Suppressor macrophage (primary cell): ENCODE measurements around the gene RCCD1.
"Not testable (repeated sequence)": the region's sequence is repeated elsewhere in the genome, so short reads cannot be mapped to it uniquely, and the experiment has no call there.

ENCODE experiments used
- DNase-seq, 4 experiments: peaks; one replicate each; pipeline ENCODE4 v3.0.0-alpha.2; 2020 to 2022
- total RNA-seq, 17 experiments: gene quantifications; one replicate each; lab custom pipeline; 2026; ENCODE audit warnings: mixed read lengths in 6 of 17, inconsistent platforms in 3 of 17; lab: John Stamatoyannopoulos, UW

Gene RCCD1, protein sequence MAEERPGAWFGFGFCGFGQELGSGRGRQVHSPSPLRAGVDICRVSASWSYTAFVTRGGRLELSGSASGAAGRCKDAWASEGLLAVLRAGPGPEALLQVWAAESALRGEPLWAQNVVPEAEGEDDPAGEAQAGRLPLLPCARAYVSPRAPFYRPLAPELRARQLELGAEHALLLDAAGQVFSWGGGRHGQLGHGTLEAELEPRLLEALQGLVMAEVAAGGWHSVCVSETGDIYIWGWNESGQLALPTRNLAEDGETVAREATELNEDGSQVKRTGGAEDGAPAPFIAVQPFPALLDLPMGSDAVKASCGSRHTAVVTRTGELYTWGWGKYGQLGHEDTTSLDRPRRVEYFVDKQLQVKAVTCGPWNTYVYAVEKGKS
- total RNA-seq, result 2.0 to 22.1 (median 7.9) reads per million in 17 experiments

DNA sequence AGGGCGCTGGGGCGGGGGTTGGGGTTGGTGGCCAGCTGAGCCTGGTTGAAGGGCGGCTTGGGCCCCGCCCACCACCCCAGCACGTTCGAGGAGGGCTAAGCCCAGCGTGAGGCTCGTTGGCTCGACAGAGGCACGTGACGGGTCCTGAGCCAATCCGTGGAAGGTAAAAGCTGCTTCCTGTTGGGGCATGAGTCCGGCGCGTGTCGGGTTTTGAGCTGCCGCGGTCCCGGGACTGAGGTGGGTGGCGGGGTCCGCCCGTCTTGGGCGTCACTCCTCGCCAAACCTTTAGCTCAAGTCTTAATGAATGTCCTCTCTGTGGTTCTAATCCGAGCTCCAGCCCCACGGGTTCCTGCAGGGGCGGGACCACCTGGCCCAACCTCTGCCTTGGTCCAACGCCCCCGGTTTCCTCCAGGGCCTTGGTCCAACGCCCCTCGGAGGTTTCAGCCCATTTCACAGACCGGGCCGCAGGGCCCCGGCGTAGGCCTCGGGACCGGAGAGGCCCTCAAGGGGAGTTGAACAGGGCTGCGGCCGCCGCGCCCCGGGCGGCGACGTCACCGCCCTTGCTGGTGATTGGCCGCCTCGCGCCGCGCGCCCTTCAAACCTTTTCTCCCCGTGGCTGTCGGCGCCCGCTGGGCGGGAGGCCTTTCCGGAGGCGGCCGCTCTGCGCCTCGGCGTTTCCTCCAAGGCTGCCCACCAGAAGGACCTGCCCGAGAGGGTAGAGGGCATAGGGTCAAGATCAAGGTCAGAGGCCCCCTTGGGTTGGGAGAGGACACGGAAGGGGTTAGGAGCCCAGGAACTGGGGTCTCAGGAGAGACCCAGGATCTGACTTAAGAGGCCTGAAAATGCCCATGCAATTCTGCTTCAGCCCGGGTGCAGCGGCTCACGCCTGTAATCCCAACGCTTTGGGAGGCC, at the start of gene RCCD1:
Gene RCCD1, plus strand, starts transcription at position 173 of the 912 bp plus-strand sequence. CDS start 1,851 bp downstream, outside the sequence.
- peak; percentile 96 to 99 (median 98) for DNase-seq

DNA sequence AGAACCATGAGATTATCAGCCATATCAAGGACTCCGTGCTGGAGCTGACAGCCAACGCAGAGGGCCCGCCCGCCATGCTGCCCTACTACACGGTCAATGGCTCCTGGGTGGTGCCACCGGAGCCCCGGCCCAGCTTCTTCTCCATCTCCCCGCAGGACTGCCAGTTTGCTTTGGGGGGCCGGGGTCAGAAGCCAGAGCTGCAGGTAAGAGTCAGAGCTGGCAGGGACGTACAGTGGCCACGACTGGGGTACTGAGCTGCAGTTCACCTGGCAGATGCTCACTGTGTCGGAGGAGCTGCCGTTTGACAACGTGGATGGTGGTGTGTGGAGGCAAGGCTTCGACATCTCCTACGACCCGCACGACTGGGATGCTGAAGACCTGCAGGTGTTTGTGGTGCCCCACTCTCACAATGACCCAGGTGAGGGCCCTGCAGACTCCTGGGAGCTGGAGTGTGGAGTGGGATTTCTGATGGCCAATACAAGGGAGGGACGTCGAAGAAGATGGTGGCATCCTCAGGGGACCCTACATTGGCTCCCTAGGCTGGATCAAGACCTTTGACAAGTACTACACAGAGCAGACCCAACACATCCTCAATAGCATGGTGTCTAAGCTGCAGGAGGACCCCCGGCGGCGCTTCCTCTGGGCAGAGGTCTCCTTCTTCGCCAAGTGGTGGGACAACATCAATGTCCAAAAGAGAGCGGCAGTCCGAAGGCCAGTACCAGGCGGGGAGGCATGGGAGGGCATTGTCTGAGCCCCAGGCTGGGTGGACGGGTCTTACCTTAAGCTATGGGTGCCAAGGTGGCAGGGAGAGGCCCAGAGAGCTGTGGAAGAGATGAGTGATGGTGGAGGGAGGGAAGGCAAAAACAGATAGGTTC, 49.1 kb upstream of the RCCD1 start:
- no peak for DNase-seq

DNA sequence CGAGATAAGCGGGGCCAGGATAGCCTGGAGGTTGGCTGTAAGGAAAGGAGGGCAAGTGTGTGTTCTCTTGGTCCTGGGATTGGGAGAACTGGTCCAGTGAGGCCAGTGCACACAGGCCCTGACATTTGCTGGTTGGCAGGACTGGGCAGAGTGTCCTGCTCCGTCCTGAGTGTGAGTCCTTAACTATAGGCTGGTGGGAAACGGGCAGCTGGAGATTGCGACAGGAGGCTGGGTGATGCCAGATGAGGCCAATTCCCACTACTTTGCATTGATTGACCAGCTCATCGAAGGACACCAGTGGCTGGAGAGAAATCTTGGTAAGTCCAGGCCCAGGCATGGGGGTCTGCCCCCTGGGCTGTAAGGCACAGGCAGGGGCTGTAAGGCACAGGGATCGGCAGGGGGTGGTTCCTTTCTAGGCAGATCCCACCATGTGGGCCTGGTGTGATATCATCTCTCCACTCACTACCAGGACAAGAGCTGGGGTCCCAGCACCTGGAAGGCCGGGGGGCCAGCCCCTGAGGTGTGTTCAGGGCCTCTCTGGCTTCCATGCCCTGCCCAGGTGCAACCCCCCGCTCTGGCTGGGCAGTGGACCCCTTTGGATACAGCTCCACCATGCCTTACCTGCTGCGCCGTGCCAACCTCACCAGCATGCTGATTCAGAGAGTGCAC, 48.4 kb upstream of the RCCD1 start:
- DNase-seq, result no peak

DNA sequence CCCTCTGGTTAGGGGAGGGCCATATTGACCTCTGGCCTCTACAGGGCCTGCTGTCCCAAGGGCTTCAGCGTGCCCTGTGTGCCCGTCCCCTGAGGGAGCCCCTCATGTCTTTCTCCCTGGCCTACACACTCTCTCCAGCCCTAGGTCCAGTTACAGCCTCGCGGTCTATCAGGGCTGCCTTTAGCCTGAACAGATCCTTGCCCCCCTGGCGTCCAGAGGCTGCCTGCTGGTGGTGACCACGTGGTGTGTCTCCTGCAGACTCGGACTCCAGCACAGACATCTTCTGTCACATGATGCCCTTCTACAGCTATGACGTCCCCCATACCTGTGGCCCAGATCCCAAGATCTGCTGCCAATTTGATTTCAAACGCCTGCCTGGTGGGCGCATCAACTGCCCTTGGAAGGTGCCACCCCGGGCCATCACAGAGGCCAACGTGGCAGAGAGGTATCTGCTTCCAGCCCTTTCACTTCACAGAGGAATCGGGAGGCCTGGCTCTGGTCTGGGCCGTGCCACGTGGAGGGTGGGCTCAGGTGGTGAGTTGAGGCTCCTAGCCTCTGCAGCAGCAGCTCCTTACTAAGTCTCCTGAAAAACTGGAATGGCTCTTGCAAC, 47.5 kb upstream of the RCCD1 start:
- no peak for DNase-seq

DNA sequence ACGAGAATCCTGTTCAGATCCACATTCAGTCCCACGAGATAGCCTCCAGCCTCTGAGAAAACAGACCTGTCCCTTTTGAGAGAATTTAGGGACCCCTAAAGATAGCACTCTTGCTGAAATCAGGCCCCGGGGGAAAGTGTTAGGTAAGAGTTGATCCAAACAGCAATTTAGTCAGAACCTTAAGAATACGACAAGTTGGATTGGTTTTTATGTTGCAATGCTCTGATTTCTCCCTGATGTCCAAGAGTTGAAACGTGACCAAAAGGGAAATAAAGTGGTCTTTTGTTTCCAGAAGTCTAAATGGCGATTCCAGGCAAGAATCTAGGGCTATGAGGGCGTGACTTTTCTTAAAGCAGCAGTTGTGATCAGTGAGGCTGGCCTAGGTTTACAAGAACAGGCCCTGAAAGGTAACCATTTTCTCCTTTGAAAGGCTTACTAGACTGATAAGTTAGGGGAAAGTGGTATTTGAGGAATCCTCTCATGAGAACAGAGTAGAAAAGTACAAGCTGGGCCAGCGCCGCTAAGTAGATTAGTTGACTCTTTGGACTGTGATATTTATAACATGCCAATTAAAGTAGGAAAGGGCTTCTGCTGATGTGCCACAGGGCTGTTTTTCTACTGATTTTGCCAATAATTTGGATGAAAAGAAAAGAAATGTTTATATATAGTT, 46.7 kb upstream of the RCCD1 start:
- no peak for DNase-seq

DNA sequence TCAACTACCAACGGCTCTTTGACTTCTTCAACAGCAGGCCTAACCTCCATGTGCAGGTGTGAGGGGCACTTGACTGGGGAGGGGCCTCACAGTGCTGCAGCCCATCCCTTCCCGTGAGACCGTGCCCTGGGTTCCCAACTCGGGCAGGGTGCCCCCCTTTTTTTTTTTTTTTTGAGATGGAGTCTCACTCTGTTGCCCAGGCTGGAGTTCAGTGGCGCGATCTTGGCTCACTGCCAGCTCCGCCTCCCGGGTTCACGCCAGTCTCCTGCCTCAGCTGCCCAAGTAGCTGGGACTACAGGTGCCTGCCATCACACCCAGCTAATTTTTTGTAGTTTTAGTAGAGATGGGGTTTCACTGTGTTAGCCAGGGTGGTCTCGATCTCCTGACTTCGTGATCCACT, 45.2 kb upstream of the RCCD1 start:
- not testable (repeated sequence) for DNase-seq

DNA sequence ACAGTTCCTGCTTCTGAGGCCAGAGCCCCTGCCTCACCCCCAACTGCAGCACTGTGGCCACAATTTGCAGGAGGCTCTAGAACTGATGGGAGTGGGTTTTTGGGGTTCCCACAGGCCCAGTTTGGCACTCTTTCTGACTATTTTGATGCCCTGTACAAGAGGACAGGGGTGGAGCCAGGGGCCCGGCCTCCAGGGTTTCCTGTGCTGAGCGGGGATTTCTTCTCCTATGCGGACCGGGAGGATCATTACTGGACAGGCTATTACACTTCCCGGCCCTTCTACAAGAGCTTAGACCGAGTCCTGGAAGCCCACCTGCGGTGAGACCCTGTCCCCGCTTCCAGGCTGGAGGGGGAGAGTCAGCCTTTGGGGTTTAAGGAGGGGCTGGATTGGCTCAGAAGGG, 44.7 kb upstream of the RCCD1 start:
- no peak for DNase-seq

DNA sequence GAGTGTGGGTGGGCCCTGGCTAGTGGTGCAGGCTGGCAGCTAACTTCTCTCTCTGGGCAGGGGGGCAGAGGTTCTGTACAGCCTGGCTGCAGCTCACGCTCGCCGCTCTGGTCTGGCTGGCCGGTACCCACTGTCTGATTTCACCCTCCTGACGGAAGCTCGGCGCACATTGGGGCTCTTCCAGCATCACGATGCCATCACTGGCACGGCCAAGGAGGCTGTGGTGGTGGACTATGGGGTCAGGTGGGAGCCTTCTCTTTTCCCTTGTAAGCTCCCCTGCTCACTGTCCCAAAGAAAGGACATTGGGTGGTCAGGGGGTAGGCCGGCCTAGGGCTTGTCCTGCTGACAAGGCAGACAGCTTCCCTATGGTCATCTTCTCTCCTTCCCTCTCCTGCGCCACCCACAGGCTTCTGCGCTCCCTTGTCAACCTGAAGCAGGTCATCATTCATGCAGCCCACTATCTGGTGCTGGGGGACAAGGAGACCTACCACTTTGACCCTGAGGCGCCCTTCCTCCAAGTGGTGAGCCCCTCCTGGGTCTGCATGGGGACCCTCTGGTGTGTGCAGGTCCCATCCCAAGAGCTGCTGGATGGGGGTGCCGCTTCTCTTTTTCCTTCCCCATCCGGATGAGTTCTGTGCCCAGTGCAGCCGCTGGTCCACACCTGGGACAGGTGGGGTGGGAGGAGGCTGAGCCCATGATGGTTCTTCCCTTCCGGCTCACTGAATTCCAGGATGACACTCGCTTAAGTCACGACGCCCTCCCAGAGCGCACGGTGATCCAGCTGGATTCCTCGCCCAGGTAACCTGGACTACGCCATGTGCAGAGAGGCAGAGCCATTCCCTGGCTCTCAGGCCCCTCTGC, 44.0 kb upstream of the RCCD1 start:
- no peak for DNase-seq

DNA sequence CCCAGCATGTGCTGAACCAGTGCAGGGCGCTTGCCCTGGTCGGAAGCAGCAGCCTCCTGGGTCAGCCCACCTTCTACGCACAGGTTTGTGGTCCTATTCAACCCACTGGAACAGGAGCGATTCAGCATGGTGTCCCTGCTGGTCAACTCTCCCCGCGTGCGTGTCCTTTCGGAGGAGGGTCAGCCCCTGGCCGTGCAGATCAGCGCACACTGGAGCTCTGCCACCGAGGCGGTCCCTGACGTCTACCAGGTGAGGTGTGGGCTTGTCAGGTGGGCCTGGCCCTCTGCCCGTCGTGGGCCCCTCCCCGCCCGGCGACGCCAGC, 43.4 kb upstream of the RCCD1 start:
- DNase-seq, result no peak

DNA sequence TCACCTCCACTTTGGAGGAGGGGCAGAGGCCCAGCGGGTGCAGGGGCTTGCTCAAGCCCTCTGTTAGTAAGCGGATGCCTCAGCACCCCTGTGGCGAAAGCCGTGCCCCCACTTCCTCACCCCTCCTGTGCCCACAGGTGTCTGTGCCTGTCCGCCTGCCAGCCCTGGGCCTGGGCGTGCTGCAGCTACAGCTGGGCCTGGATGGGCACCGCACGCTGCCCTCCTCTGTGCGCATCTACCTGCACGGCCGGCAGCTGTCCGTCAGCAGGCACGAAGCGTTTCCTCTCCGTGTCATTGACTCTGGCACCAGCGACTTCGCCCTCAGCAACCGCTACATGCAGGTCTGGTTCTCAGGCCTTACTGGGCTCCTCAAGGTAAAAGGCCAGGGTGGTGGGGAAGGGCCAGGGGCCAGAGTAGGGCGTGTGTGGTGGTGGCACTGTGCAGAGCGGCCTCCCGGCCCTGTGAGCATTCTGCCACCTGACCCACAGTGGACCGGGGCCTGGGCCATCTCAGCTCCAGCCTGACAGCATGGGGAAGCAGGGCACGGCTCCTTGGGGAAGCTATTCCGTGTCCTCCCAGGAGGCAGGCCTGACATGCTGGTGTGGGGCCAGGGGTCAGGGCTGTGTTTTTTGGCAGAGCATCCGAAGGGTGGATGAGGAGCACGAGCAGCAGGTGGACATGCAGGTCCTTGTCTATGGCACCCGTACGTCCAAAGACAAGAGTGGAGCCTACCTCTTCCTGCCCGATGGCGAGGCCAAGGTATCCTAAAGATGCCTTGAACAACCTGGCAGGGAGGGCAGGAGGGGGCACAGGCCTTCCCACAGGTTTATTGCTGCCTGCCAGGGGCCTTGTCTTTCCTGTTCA, 42.5 kb upstream of the RCCD1 start:
- no peak for DNase-seq

DNA sequence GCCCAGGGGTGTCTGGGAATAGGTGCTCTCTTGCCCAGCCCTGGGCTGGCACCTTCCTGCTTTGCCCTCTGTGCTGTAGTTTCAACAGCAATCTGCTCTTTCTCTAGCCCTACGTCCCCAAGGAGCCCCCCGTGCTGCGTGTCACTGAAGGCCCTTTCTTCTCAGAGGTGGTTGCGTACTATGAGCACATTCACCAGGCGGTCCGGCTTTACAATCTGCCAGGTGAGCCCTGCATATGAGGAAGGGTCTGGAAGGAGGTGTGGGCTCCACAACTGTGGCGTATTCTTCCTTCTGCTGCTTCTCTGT, 42.0 kb upstream of the RCCD1 start:
- DNase-seq, result no peak

DNA sequence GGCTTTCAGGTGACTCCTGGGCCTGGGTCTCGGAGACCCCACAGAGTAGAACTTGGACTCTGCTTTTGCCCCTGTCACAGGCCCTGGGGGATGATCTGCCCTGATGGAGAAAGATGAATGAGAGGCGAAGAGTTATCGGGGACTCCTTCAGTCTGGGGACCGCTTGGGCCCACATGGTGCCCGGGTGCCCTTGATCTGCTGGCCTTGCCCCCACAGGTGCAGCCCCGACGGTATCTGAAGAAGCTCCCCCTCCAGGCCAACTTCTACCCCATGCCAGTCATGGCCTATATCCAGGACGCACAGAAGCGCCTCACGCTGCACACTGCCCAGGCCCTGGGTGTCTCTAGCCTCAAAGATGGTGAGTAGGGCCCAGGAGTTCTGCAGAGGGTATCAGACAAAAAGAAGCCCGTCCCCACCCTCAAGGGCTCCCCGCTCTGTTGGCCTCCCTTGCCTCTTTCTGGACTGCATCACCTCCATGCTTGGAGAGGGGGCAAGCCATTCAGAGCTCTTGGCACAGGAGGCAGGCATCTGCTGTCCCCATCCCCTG, 41.2 kb upstream of the RCCD1 start:
- no peak for DNase-seq

DNA sequence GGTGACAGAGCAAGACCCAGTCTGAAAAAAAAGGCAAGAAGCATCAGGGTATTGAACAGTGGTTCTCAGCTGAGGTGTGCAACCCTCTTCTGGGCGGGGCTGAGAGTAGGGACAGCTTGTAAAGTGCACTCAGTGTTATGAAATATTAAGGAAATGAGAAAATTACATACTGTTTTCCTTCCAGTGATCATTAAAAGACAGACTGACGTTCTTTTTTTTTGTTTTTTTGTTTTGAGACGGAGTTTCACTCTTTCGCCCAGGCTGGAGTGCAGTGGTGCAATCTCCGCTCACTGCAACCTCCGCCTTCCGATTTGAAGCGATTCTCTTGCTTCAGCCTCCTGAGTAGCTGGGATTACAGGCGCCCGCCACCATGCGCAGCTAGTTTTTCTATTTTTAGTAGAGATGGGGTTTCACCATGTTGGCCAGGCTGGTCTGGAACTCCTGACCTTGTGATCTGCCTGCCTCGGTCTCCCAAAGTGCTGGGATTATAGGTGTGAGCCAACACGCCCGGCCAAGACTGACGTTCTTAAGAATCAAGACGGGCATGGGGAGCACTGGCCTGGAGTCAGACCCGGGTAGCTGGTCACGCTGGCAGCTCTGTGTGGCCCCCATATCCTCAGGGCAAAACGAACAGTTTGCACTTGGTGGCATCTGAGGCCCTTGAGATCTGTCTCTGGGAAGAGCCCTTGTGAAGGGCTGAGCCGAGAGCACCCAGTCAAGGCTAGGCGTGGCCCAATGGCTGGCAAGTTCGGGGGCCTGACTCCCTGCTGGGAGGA, 40.2 kb upstream of the RCCD1 start:
- peak; percentile 69 to 85 (median 80) for DNase-seq

DNA sequence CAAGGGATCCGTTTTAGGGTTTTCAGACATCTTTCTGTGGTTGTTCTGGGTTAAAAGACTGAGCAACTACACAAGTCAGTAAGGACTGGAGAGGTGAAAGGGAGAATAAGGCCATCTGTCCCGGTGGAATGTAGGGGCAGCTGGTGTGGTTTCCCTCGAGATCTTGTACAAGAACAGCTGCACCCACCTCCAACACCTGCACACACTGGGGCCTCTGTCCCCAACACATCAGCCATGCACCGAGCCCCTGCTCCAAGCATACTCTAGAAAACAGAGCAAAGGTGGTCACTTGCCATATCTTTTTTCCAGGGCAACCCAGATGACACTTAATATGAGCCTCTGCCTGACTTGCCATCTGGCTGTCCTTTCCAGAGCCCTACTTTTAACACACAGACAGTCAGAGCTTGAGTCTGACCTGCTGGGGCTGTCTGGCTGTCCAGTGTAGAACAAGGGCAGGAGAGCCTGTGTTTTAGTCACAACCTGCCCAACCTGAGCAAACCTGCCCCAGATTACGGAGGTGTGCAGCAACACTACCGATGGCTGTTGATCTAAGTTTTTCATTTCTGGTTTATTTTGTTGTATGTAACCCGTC, 39.4 kb upstream of the RCCD1 start:
- no peak for DNase-seq

DNA sequence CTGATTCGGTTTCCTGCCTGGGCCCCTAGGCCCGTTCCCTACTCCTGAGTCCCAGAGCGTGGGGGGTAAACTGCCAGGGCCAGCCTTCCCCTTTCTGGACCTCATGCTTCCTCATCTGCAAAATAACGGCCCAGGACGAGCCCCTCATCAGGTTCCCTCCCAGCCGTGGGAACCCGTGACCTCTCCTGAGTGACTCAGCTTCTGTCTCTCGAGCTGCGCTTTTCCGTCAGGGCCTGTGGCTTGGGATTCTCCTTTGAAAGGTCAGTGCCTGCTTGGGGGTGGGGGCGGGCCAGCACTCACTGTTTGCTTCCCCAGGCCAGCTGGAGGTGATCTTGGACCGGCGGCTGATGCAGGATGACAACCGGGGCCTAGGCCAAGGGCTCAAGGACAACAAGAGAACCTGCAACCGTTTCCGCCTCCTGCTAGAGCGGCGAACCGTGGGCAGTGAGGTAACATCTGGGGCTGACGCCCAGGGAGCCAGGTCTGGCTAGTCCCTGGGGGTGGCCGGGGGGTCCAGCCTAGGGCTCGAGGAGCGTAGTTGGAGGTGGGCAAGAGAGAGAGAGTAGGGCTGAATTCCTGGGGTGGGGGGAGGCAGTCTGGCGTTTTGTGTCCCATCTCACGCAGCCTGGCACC, 38.8 kb upstream of the RCCD1 start:
- peak; percentile 97 to 99 (median 97) for DNase-seq

DNA sequence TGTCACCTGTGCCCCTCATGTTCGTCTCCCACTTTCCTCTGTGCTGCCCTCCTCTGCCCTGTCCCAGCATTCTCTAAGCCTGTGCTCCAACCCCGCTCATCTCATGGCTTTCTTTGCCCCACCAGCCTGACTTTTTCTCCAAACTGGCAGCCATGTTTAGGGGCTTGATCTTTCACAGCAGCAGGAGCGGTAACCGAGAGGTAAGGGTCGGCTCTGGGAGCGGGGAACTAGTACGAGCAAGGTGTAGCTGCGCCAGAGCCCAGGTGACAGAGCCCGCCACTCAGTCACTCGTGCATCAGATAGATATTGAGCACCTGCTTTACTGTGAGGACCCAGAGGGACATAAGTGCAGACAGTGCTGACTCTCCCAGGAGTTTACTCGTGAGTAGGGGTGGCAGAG, 38.2 kb upstream of the RCCD1 start:
- no peak for DNase-seq

DNA sequence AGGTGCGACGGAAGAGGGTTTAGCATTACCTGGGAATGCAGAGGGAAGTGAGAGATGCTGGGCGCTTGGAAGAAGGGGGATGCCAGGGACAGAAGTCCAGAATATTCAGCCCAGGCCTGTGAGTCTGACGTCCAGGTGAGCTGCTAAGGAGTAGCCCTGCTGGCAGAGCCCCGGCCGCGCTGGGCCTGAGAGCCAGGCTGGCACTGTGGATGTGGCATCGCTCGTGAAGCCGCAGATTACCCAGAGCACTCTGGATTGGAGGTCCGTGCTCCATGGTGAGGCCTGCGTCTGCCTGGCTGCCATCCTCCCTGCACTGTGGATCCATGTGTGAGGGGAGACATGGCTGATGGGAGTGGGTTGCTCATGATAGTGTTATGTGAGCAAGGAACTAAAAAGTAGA, 37.1 kb upstream of the RCCD1 start:
- DNase-seq, result no peak
